ENCODE data around the gene FGD5.

- TF ChIP-seq POLR2A (IDR thresholded peaks at IDR 0.05; ENCODE audit: low read depth, low read length) (no peak), POLR2AphosphoS5 (IDR thresholded peaks at IDR 0.05; ENCODE audit: low read depth, low read length) (no peak), TAF1 (IDR thresholded peaks at IDR 0.05; ENCODE audit: borderline replicate concordance, low read depth, low read length) (no peak)
Observed at GRCh38 chr3:14899993-14900618, 81.3 kb downstream of the FGD5 start.

Data from GM12892 (cell line).